Neural cell (in vitro differentiated cells): Measurements from ENCODE around the gene SLX1A. TPM values are rescaled to one million over a fixed set of nuclear protein-coding genes. Genes with fewer than 3 reads are reported as not detected.

Source experiments
- H2AFZ ChIP-seq: fragments of 200-600, 300-800 bp; sonication (generic), shearing (Covaris generic); 2 replicates; pipeline ENCODE4 v1.6.0; 2014; ENCODE audit warnings: low read depth, mild to moderate bottlenecking, antibody characterized with exemption, low read length, moderate library complexity
- H3F3A ChIP-seq: fragments of 200-600 bp; shearing (Covaris generic); 2 replicates; pipeline ENCODE4 v1.6.1; 2016; ENCODE audit warnings: mild to moderate bottlenecking, moderate library complexity, mixed read lengths, antibody characterized with exemption, low read length; ENCODE audit not compliant: insufficient read depth, poor library complexity, severe bottlenecking
- H3K27ac ChIP-seq: fragments of 200-600, 300-800 bp; sonication (generic), shearing (Covaris generic); 2 replicates; pipeline ENCODE4 v1.5.1; 2014; ENCODE audit warnings: mild to moderate bottlenecking, low read length, moderate library complexity
- H3K27me3 ChIP-seq: fragments of 300-800, 200-600 bp; sonication (generic), shearing (Covaris generic); 2 replicates; pipeline ENCODE4 v1.6.0; 2014; ENCODE audit warnings: mild to moderate bottlenecking, low read depth, low read length, moderate library complexity; ENCODE audit not compliant: insufficient read depth
- H3K36me3 ChIP-seq: fragments of 300-800, 200-600 bp; sonication (generic), shearing (Covaris generic); 2 replicates; pipeline ENCODE4 v1.5.1; 2014; ENCODE audit warnings: mild to moderate bottlenecking, antibody characterized with exemption, low read length, moderate library complexity; ENCODE audit not compliant: insufficient read depth
- H3K4me2 ChIP-seq: fragments of 300-800, 200-600 bp; sonication (generic), shearing (Covaris generic); 2 replicates; pipeline ENCODE4 v1.6.0; 2014; ENCODE audit warnings: mild to moderate bottlenecking, low read length
- H3K4me3 ChIP-seq: fragments of 300-800, 200-600 bp; sonication (generic), shearing (Covaris generic); 2 replicates; pipeline ENCODE4 v1.5.1; 2014; ENCODE audit warnings: mild to moderate bottlenecking, low read length, moderate library complexity
- H3K79me2 ChIP-seq: fragments of 200-600 bp; shearing (Covaris generic); replicated peaks from 2 replicates; pipeline ENCODE4 v1.6.0; 2014; ENCODE audit warnings: mild to moderate bottlenecking, low read length, moderate library complexity; ENCODE audit not compliant: insufficient read depth
- H3K9ac ChIP-seq: fragments of 300-800, 200-600 bp; sonication (generic), shearing (Covaris generic); 2 replicates; pipeline ENCODE4 v1.6.1; 2016; ENCODE audit warnings: mild to moderate bottlenecking, low read length, mixed read lengths
- H3K9me2 ChIP-seq: fragments of 200-600 bp; shearing (Covaris generic); 2 replicates; pipeline ENCODE4 v1.6.1; 2016; ENCODE audit warnings: mild to moderate bottlenecking, low read length, mixed read lengths; ENCODE audit not compliant: insufficient read depth
- H3K9me3 ChIP-seq: fragments of 200-600, 300-800 bp; sonication (generic), shearing (Covaris generic); 2 replicates; pipeline ENCODE4 v1.6.1; 2016; ENCODE audit warnings: mild to moderate bottlenecking, mixed run types, low read length, moderate library complexity, mixed read lengths
- H4K20me1 ChIP-seq: fragments of 200-600 bp; shearing (Covaris generic); 2 replicates; pipeline ENCODE4 v1.6.1; 2016; ENCODE audit warnings: mild to moderate bottlenecking, mixed run types; ENCODE audit not compliant: insufficient read depth
- EP300 ChIP-seq: fragments of 450-650 bp; conservative IDR thresholded peaks from 2 replicates; pipeline ENCODE4 v1.6.1; 2014; ENCODE audit warnings: antibody characterized with exemption, mild to moderate bottlenecking, moderate library complexity; ENCODE audit not compliant: poor library complexity, severe bottlenecking
- EZH2 ChIP-seq: fragments of 200-600, 300-800 bp; shearing (Covaris generic), sonication (generic); IDR thresholded peaks from 2 replicates; pipeline ENCODE4 v1.6.1; 2014; ENCODE audit warnings: antibody characterized with exemption, low read length, borderline replicate concordance, mild to moderate bottlenecking; ENCODE audit not compliant: insufficient read depth, poor library complexity, severe bottlenecking
- MXI1 ChIP-seq: fragments of 450-650 bp; conservative IDR thresholded peaks from 2 replicates; pipeline ENCODE4 v1.6.1; 2014; ENCODE audit warnings: antibody characterized with exemption, mild to moderate bottlenecking; ENCODE audit not compliant: poor library complexity, severe bottlenecking
- POLR2AphosphoS5 ChIP-seq: IDR thresholded peaks from 2 replicates; pipeline ENCODE4 v1.6.1; 2012
- RAD21 ChIP-seq: fragments of 450-650 bp; conservative IDR thresholded peaks from 2 replicates; pipeline ENCODE4 v1.6.1; 2014; ENCODE audit warnings: antibody characterized with exemption, mild to moderate bottlenecking, moderate library complexity
- SMC3 ChIP-seq: fragments of 450-650 bp; conservative IDR thresholded peaks from 2 replicates; pipeline ENCODE4 v1.6.1; 2014; ENCODE audit warnings: antibody characterized with exemption, mild to moderate bottlenecking, moderate library complexity; ENCODE audit not compliant: poor library complexity
- TAF1 ChIP-seq: IDR thresholded peaks from 2 replicates; pipeline ENCODE4 v1.6.1; 2012; ENCODE audit warnings: low read depth
- polyA plus RNA-seq: library from polyadenylated mRNA; depleted of rRNA; stranded (reverse); fragments of >200 nt; gene quantifications from 2 replicates; pipeline ENCODE4 v1.2.3, GENCODE V29; 2014
- TF ChIP-seq, protein P1 (sequence below): fragments of 450-650 bp; IDR thresholded peaks from 2 replicates; pipeline ENCODE4 v1.5.1; 2014; ENCODE audit warnings: antibody characterized with exemption, mild to moderate bottlenecking, moderate library complexity; ENCODE audit not compliant: poor library complexity, severe bottlenecking
- TF ChIP-seq, protein P2 (sequence below): IDR thresholded peaks from 2 replicates; pipeline ENCODE4 v1.6.1; 2012; ENCODE audit warnings: borderline replicate concordance

SLX1A gene
- polyA plus RNA-seq, 1 donor from 2014 or later: 22.8 TPM

DNA sequence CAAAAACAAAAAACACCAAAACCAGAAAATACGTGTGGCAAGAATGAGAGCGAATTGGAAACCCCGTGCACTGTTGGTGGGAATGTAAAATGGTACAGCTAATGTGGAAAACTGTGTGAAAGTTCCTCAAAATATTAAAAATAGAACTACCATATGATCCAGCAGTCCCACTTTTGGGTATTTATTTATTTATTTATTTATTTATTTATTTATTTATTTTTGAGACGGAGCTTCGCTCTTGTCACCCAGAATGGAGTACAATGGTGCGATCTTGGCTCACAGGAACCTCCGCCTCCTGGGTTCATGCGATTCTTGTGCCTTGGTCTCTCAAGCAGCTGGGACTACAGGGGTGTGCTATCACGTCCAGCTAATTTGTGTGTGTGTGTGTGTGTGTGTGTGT is 41.2 kb upstream of the SLX1A start:
- no peaks in the 10 kb centered on the region for H3K9me2 ChIP-seq
- H3K4me2 ChIP-seq: no peak overlapping the region
- no peaks in the 10 kb centered on the region for H3K36me3 ChIP-seq
- no peak for TF ChIP-seq MXI1
- TF ChIP-seq EP300: no peak
- no peak for TF ChIP-seq SMC3
- H4K20me1 ChIP-seq: no peaks in the 10 kb centered on the region
- H3F3A ChIP-seq: no peaks in the 10 kb centered on the region
- no peaks in the 10 kb centered on the region for H3K9me3 ChIP-seq
- H3K27ac ChIP-seq: no peak overlapping the region
- no peak overlapping the region for H3K4me3 ChIP-seq
- no peak overlapping the region for H3K9ac ChIP-seq
- H2AFZ ChIP-seq: no peak overlapping the region
- H3K27me3 ChIP-seq: no peaks in the 10 kb centered on the region
- no peaks in the 10 kb centered on the region for H3K79me2 ChIP-seq

DNA sequence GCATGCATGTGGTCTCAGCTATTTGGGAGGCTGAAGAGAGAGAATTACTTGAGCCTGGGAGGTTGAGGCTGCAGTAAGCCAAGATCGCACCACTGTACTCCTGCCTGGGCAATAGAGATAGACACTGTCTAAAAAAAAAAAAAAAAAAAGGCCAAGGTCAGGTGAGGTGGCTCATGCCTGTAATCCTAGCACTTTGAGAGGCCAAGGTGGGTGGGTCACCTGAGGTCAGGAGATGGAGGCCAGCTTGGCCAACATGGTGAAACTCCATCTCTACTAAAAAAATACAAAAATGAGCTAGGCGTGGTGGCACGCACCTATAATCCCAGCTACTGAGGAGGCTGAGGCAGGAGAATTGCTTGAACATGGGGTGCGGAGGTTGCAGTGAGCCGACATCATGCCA is 38.5 kb upstream of the SLX1A start:
- no peak overlapping the region for H3K4me3 ChIP-seq
- H4K20me1 ChIP-seq: no peaks in the 10 kb centered on the region
- H3K9me2 ChIP-seq: no peaks in the 10 kb centered on the region
- H3K36me3 ChIP-seq: no peaks in the 10 kb centered on the region
- no peak for TF ChIP-seq RAD21
- TF ChIP-seq EP300: no peak
- TF ChIP-seq SMC3: no peak
- no peak for TF ChIP-seq POLR2AphosphoS5
- TF ChIP-seq, protein P1, sequence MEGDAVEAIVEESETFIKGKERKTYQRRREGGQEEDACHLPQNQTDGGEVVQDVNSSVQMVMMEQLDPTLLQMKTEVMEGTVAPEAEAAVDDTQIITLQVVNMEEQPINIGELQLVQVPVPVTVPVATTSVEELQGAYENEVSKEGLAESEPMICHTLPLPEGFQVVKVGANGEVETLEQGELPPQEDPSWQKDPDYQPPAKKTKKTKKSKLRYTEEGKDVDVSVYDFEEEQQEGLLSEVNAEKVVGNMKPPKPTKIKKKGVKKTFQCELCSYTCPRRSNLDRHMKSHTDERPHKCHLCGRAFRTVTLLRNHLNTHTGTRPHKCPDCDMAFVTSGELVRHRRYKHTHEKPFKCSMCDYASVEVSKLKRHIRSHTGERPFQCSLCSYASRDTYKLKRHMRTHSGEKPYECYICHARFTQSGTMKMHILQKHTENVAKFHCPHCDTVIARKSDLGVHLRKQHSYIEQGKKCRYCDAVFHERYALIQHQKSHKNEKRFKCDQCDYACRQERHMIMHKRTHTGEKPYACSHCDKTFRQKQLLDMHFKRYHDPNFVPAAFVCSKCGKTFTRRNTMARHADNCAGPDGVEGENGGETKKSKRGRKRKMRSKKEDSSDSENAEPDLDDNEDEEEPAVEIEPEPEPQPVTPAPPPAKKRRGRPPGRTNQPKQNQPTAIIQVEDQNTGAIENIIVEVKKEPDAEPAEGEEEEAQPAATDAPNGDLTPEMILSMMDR: no peak
- TF ChIP-seq, protein P2, sequence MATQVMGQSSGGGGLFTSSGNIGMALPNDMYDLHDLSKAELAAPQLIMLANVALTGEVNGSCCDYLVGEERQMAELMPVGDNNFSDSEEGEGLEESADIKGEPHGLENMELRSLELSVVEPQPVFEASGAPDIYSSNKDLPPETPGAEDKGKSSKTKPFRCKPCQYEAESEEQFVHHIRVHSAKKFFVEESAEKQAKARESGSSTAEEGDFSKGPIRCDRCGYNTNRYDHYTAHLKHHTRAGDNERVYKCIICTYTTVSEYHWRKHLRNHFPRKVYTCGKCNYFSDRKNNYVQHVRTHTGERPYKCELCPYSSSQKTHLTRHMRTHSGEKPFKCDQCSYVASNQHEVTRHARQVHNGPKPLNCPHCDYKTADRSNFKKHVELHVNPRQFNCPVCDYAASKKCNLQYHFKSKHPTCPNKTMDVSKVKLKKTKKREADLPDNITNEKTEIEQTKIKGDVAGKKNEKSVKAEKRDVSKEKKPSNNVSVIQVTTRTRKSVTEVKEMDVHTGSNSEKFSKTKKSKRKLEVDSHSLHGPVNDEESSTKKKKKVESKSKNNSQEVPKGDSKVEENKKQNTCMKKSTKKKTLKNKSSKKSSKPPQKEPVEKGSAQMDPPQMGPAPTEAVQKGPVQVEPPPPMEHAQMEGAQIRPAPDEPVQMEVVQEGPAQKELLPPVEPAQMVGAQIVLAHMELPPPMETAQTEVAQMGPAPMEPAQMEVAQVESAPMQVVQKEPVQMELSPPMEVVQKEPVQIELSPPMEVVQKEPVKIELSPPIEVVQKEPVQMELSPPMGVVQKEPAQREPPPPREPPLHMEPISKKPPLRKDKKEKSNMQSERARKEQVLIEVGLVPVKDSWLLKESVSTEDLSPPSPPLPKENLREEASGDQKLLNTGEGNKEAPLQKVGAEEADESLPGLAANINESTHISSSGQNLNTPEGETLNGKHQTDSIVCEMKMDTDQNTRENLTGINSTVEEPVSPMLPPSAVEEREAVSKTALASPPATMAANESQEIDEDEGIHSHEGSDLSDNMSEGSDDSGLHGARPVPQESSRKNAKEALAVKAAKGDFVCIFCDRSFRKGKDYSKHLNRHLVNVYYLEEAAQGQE: no peak
- H2AFZ ChIP-seq: no peak overlapping the region
- no peak overlapping the region for H3K27ac ChIP-seq
- no peaks in the 10 kb centered on the region for H3F3A ChIP-seq
- no peak overlapping the region for H3K4me2 ChIP-seq
- H3K9ac ChIP-seq: no peak overlapping the region
- H3K27me3 ChIP-seq: no peaks in the 10 kb centered on the region
- H3K79me2 ChIP-seq: no peaks in the 10 kb centered on the region
- H3K9me3 ChIP-seq: no peaks in the 10 kb centered on the region

DNA sequence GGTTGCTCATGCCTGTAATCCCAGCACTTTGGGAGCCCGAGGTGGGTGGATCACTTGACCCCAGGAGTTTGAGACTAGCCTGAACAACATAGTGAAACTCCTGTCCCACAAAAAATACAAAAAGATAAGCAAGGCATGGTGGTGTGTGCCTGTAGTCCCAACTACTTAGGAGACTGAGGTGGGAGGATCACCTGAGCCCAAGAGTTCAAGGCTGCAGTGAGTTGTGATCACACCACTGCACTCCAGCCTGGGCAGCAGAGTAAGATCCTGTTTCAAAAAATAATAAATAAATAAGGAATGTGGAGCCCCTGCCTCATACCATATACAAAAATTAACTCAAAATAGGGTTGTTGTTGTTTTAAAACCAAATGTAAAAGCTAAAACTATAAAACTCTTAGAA is 36.5 kb upstream of the SLX1A start:
- Histone ChIP-seq H3K9me2 (no peaks in the 10 kb centered on the region), H3K9ac (no peak overlapping the region), H3K4me3 (no peak overlapping the region), H2AFZ (no peak overlapping the region), H3K27me3 (no peaks in the 10 kb centered on the region), H4K20me1 (no peaks in the 10 kb centered on the region), H3K27ac (no peak overlapping the region), H3F3A (no peaks in the 10 kb centered on the region), H3K4me2 (no peak overlapping the region), H3K36me3 (no peaks in the 10 kb centered on the region), H3K79me2 (no peaks in the 10 kb centered on the region), H3K9me3 (no peaks in the 10 kb centered on the region)
- TF ChIP-seq SMC3: no peak
- no peak for TF ChIP-seq EP300
- TF ChIP-seq, protein P1: no peak
- TF ChIP-seq POLR2AphosphoS5: no peak
- no peak for TF ChIP-seq MXI1
- TF ChIP-seq RAD21: no peak
- TF ChIP-seq, protein P2: no peak
- no peak for TF ChIP-seq EZH2
- TF ChIP-seq TAF1: no peak
